Fibroblast of peridontal ligament (primary cell): ENCODE results near the gene LPIN2.
"Not testable (repeated sequence)": the region's sequence is repeated elsewhere in the genome, so short reads cannot be mapped to it uniquely, and the experiment has no call there.

Experiments
- DNase-seq: peaks from one replicate; pipeline ENCODE4 v3.0.0-alpha.2; 2010; ENCODE audit errors: extremely low read depth

LPIN2 gene

GRCh38 chr18:3013024-3013804 is at the start of gene LPIN2:
Gene LPIN2 (minus strand): TSS chr18:3013144. CDS start chr18:2960840, 52,304 bp downstream.
- peak; percentile 96 for DNase-seq

GRCh38 chr18:3061581-3062312 is 48.8 kb upstream of the LPIN2 start:
- DNase-seq = no peak

- DNase-seq = no peak
These were observed 48.0 kb upstream of the LPIN2 start for GRCh38 chr18:3060667-3061580.

- DNase-seq = no peak
These were observed 46.3 kb upstream of the LPIN2 start for GRCh38 chr18:3059272-3059671.

GRCh38 chr18:3058328-3059191 is 45.6 kb upstream of the LPIN2 start:
- DNase-seq = no peak

DNA sequence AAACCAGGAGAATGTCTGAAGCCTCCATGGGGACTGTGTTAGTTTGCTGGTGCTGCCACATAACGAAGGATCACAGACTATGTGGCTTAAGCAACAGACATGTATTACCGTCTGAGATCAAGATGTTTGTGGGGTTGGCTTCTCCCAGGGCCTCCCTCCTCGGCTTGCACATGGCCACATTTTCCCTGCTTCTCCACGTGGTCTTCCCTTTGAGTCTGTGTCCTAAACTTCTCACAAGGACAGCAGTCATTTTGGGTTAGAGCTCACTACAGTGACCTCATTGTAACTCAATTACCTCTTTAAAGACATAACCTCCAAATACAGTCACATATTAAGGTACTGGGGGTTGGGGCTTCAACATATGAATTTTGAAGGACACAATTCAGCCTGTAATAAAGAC is 44.6 kb upstream of the LPIN2 start:
- DNase-seq = no peak

DNA sequence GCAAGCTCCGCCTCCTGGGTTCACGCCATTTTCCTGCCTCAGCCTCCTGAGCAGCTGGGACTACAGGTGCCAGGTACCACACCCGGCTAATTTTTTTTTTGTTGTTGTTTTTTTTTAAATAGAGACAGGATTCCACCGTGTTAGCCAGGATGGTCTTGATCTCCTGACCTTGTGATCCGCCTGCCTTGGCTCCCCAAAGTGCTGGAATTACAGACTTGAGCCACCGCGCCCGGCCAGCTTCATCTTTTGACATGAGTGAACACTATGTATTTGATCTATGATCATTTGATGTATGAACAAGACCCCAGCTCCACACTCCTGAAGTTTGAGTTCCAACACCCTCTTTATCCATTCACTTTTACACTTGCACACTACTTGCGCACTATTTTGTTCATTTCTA is 43.4 kb upstream of the LPIN2 start:
- DNase-seq = no peak

GRCh38 chr18:3055816-3056215 is 42.9 kb upstream of the LPIN2 start:
- no peak for DNase-seq

- no peak for DNase-seq
These were observed 42.3 kb upstream of the LPIN2 start for GRCh38 chr18:3055186-3055728.

DNA sequence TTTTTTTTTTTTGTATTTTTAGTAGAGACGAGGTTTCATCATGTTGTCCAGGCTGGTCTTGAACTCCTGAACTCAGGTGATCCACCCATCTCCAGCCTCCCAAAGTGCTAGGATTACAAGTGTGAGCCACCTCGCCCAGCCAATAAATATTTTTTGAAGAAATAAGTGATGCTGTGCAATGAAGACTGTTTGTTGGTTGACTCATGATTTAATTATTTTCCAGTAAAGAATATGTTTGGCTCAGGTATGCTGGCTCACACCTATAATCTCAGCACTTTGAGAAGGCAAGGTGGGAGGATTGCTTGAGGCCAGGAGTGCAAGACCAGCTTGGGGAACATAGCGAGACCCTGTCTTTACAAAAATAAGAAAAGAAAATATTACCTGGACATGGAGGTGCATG is 41.8 kb upstream of the LPIN2 start:
- no peak for DNase-seq

- no peak for DNase-seq
These were observed 41.3 kb upstream of the LPIN2 start for GRCh38 chr18:3054214-3054613.

GRCh38 chr18:3053081-3053480 is 40.1 kb upstream of the LPIN2 start:
- DNase-seq = no peak

- DNase-seq = no peak
These were observed 39.4 kb upstream of the LPIN2 start for GRCh38 chr18:3052411-3052758.

GRCh38 chr18:3051718-3052410 is 38.9 kb upstream of the LPIN2 start:
- DNase-seq = no peak

GRCh38 chr18:3049897-3050454 is 37.0 kb upstream of the LPIN2 start:
- DNase-seq = not testable (repeated sequence)

- DNase-seq = no peak
These were observed 35.9 kb upstream of the LPIN2 start for GRCh38 chr18:3048820-3049349.

- no peak for DNase-seq
These were observed 35.2 kb upstream of the LPIN2 start for GRCh38 chr18:3048121-3048520.

DNA sequence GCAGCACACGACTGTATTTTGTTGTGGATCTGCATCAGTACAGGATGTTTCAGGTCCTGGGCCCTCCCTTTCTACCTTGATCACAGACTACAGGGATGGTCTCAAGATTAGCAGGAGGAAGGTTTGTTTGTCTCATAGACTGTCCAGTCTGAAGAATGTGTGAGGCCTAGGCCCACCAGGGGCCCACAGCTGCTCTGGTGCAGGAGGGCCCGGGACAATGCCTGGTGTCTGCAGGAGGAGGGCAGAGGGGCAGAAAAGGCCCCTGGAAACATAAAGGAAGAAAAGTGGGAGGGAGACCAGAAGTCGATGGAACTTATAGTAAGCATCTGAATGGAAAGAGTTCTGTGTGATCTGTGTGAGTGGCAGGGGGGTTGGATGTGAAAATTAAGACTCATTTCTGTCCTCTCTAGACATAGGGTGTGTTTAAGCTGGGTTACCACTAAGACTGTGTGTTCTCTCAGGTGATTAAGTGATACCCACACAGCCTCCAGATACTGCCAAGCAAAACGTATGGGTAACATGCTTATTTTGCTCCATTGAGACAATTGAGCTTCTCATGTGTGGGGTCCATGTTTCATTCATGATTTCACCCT is 33.4 kb upstream of the LPIN2 start:
- DNase-seq = no peak

GRCh38 chr18:3044931-3045698 is 32.2 kb upstream of the LPIN2 start:
- peak; percentile 15 for DNase-seq
